22Rv1 (cell line): Measurements from ENCODE around the gene RNF121.
"Not testable (repeated sequence)": the region's sequence is repeated elsewhere in the genome, so short reads cannot be mapped to it uniquely, and the experiment has no call there.

Experiments used
- ZFX ChIP-seq: fragments of 450-650 bp; IDR thresholded peaks from 2 replicates; pipeline ENCODE4 v1.6.1; 2017; ENCODE audit warnings: antibody characterized with exemption, borderline replicate concordance
- TF ChIP-seq, protein P1 (sequence below): fragments of 450-650 bp; IDR thresholded peaks from 2 replicates; pipeline ENCODE4 v1.5.1; 2017; ENCODE audit warnings: mild to moderate bottlenecking

DNA sequence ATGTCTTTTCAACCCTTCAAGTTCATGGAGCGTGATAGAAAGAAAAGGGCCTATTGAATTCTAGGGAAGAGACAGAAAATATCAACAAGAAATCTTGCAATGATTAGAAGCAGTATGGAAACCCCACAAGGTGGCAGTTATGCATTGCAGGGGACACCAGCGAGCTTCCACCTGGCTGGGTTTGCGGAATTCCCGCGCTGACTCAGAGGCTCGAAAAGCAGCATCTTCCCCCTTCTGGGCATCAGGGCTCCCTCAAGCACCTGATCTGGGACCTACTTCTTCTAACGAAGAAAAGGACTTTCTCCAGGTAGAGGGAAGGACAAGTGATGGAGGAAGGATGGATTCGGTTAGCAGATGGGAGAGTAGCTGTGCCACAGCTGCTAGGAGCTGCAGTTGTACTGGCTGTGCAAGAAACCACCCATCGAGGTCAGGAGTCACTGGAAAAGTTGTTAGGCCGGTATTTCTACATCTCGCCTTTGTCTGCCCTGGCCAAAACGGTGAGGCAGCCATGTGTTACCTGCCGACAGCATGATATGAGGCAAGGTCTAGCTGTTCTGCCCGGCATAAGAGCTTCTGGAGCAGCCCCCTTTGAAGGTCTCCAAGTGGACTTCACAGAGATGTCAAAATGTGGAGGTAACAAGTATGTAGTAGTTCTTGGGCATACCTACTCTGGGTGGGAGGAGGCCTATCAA is 39.5 kb upstream of the RNF121 start:
- TF ChIP-seq, protein P1, sequence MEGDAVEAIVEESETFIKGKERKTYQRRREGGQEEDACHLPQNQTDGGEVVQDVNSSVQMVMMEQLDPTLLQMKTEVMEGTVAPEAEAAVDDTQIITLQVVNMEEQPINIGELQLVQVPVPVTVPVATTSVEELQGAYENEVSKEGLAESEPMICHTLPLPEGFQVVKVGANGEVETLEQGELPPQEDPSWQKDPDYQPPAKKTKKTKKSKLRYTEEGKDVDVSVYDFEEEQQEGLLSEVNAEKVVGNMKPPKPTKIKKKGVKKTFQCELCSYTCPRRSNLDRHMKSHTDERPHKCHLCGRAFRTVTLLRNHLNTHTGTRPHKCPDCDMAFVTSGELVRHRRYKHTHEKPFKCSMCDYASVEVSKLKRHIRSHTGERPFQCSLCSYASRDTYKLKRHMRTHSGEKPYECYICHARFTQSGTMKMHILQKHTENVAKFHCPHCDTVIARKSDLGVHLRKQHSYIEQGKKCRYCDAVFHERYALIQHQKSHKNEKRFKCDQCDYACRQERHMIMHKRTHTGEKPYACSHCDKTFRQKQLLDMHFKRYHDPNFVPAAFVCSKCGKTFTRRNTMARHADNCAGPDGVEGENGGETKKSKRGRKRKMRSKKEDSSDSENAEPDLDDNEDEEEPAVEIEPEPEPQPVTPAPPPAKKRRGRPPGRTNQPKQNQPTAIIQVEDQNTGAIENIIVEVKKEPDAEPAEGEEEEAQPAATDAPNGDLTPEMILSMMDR: not testable (repeated sequence)
- TF ChIP-seq ZFX: not testable (repeated sequence)
